ENCODE results near the gene TICAM1.

TICAM1 gene

GRCh38 chr19:4831304-4831978, at the start of gene TICAM1:
Gene TICAM1 (minus strand): TSS chr19:4831712. CDS start chr19:4818377, 13,335 bp downstream.
- no peak for TF ChIP-seq CTCF (IDR thresholded peaks at IDR 0.05; ENCODE audit: low read depth, low read length)
- peak within 1 kb of the TSS; percentile 91 for H3K4me3 ChIP-seq (ENCODE audit: low read depth, low read length)

- H3K4me3 ChIP-seq (ENCODE audit: low read depth, low read length), result no peak overlapping the region
- no peak for TF ChIP-seq CTCF (IDR thresholded peaks at IDR 0.05; ENCODE audit: low read depth, low read length)
Measured at GRCh38 chr19:4879041-4879440, 47.5 kb upstream of the TICAM1 start.

- TF ChIP-seq CTCF (IDR thresholded peaks at IDR 0.05; ENCODE audit: low read depth, low read length), result no peak
- H3K4me3 ChIP-seq (ENCODE audit: low read depth, low read length), result no peak overlapping the region
Measured at GRCh38 chr19:4878491-4878968, 47.0 kb upstream of the TICAM1 start.

GRCh38 chr19:4877753-4878490, 46.4 kb upstream of the TICAM1 start:
- TF ChIP-seq CTCF (IDR thresholded peaks at IDR 0.05; ENCODE audit: low read depth, low read length), result no peak
- no peak overlapping the region for H3K4me3 ChIP-seq (ENCODE audit: low read depth, low read length)

- no peak for TF ChIP-seq CTCF (IDR thresholded peaks at IDR 0.05; ENCODE audit: low read depth, low read length)
- H3K4me3 ChIP-seq (ENCODE audit: low read depth, low read length), result no peak overlapping the region
Measured at GRCh38 chr19:4873930-4874329, 42.4 kb upstream of the TICAM1 start.

- H3K4me3 ChIP-seq (ENCODE audit: low read depth, low read length), result no peak overlapping the region
Measured at GRCh38 chr19:4871711-4872110, 40.2 kb upstream of the TICAM1 start.

More at GRCh38 chr19:4871711-4872110, 40.2 kb upstream of the TICAM1 start:
- no peak for TF ChIP-seq CTCF (IDR thresholded peaks at IDR 0.05; ENCODE audit: low read depth, low read length)

Measured in WI38 (cell line).